SK-N-SH treated with all-trans-retinoic acid at 6 μM for 48 hours (cell line): ENCODE measurements around the gene ZKSCAN4.

Experiments
- ATAC-seq: fragments of 200-7000 bp; cut with Tn5 transposase; 3 replicates; pipeline ENCODE4 v1.9.1; 2020; ENCODE audit warnings: mild to moderate bottlenecking, moderate library complexity
- ARNTL ChIP-seq: fragments of 450-650 bp; formaldehyde crosslinking; IDR thresholded peaks from 2 replicates; pipeline ENCODE4 v1.5.0; 2020; ENCODE audit warnings: low read depth, mild to moderate bottlenecking, moderate library complexity, borderline replicate concordance
- BACH2 ChIP-seq: fragments of 250-450 bp; sonication (Bioruptor Pico); IDR thresholded peaks from 2 replicates; pipeline ENCODE4 v1.9.0; 2021; ENCODE audit warnings: mild to moderate bottlenecking, borderline replicate concordance
- CREB5 ChIP-seq: fragments of 250-450 bp; sonication (Bioruptor Pico); IDR thresholded peaks from 2 replicates; pipeline ENCODE4 v1.5.1; 2020; ENCODE audit warnings: low read depth, mild to moderate bottlenecking, moderate library complexity
- CSDC2 ChIP-seq: fragments of 250-450 bp; sonication (Bioruptor Pico); IDR thresholded peaks from 2 replicates; pipeline ENCODE4 v1.5.0; 2020; ENCODE audit warnings: mild to moderate bottlenecking, moderate library complexity
- CSRNP3 ChIP-seq: fragments of 250-450 bp; sonication (Bioruptor Pico); IDR thresholded peaks from 2 replicates; pipeline ENCODE4 v1.5.1; 2021; ENCODE audit warnings: mild to moderate bottlenecking, moderate library complexity
- ESRRG ChIP-seq: fragments of 250-450 bp; sonication (Bioruptor Pico); IDR thresholded peaks from 2 replicates; pipeline ENCODE4 v1.6.1; 2021; ENCODE audit warnings: mild to moderate bottlenecking
- GLIS3 ChIP-seq: fragments of 250-450 bp; sonication (Bioruptor Pico); IDR thresholded peaks from 2 replicates; pipeline ENCODE4 v1.5.0; 2020; ENCODE audit warnings: mild to moderate bottlenecking, moderate library complexity
- ISL1 ChIP-seq: fragments of 250-450 bp; sonication (Bioruptor Pico); IDR thresholded peaks from 2 replicates; pipeline ENCODE4 v2.1.2; 2022; ENCODE audit warnings: mild to moderate bottlenecking, moderate library complexity
- PATZ1 ChIP-seq: fragments of 250-450 bp; sonication (Bioruptor Pico); IDR thresholded peaks from 2 replicates; pipeline ENCODE4 v1.8.0; 2020; ENCODE audit warnings: mild to moderate bottlenecking, moderate library complexity, borderline replicate concordance
- POU6F1 ChIP-seq: fragments of 250-450 bp; sonication (Bioruptor Pico); IDR thresholded peaks from 2 replicates; pipeline ENCODE4 v1.8.0; 2021; ENCODE audit warnings: low read depth, mild to moderate bottlenecking, moderate library complexity, borderline replicate concordance
- PPARA ChIP-seq: fragments of 250-450 bp; sonication (Bioruptor Pico); IDR thresholded peaks from 2 replicates; pipeline ENCODE4 v1.5.0; 2020; ENCODE audit warnings: mild to moderate bottlenecking, borderline replicate concordance
- RARB ChIP-seq: fragments of 250-450 bp; sonication (Bioruptor Pico); IDR thresholded peaks from 2 replicates; pipeline ENCODE4 v1.8.0; 2021; ENCODE audit warnings: mild to moderate bottlenecking, moderate library complexity
- SNAI2 ChIP-seq: fragments of 250-450 bp; sonication (Bioruptor Pico); IDR thresholded peaks from 2 replicates; pipeline ENCODE4 v1.5.0; 2020; ENCODE audit warnings: mild to moderate bottlenecking, moderate library complexity
- TCF4 ChIP-seq: fragments of 250-450 bp; sonication (Bioruptor Pico); IDR thresholded peaks from 2 replicates; pipeline ENCODE4 v1.8.0; 2021; ENCODE audit warnings: mild to moderate bottlenecking, moderate library complexity, borderline replicate concordance
- TOX ChIP-seq: fragments of 250-450 bp; sonication (Bioruptor Pico); IDR thresholded peaks from 2 replicates; pipeline ENCODE4 v1.8.0; 2021; ENCODE audit warnings: mild to moderate bottlenecking, moderate library complexity, borderline replicate concordance
- TSHZ2 ChIP-seq: fragments of 250-450 bp; sonication (Bioruptor Pico); IDR thresholded peaks from 2 replicates; pipeline ENCODE4 v1.5.0; 2020; ENCODE audit warnings: mild to moderate bottlenecking, moderate library complexity
- ZFP3 ChIP-seq: fragments of 250-450 bp; sonication (Bioruptor Pico); IDR thresholded peaks from 2 replicates; pipeline ENCODE4 v1.5.0; 2020; ENCODE audit warnings: mild to moderate bottlenecking, moderate library complexity
- ZFP30 ChIP-seq: fragments of 450-650 bp; formaldehyde crosslinking; IDR thresholded peaks from 2 replicates; pipeline ENCODE4 v1.5.0; 2022; ENCODE audit warnings: mild to moderate bottlenecking, moderate library complexity
- ZNF565 ChIP-seq: fragments of 450-650 bp; formaldehyde crosslinking; conservative IDR thresholded peaks from 2 replicates; pipeline ENCODE4 v1.5.0; 2020; ENCODE audit warnings: low read depth, mild to moderate bottlenecking, moderate library complexity
- ZNF70 ChIP-seq: fragments of 450-650 bp; formaldehyde crosslinking; IDR thresholded peaks from 2 replicates; pipeline ENCODE4 v1.5.0; 2020; ENCODE audit warnings: mild to moderate bottlenecking, moderate library complexity
- ZNF8 ChIP-seq: fragments of 450-650 bp; formaldehyde crosslinking; IDR thresholded peaks from 2 replicates; pipeline ENCODE4 v1.5.0; 2020; ENCODE audit warnings: mild to moderate bottlenecking, moderate library complexity

The ZKSCAN4 gene

GRCh38 chr6:28243946-28244345, 8.1 kb downstream of the ZKSCAN4 start:
- TF ChIP-seq CREB5 = no peak
- no peak for TF ChIP-seq PATZ1 (CRISPR knock-in tag)
- TF ChIP-seq CSRNP3 (CRISPR knock-in tag) = no peak
- no peak for TF ChIP-seq ZFP3 (CRISPR knock-in tag)
- no peak for TF ChIP-seq ZNF565
- TF ChIP-seq POU6F1 (CRISPR knock-in tag) = no peak
- no peak for TF ChIP-seq ZFP30
- no peak for TF ChIP-seq ZNF8 (CRISPR knock-in tag)
- no peak for TF ChIP-seq PPARA (CRISPR knock-in tag)
- no peak for TF ChIP-seq BACH2 (CRISPR knock-in tag)
- TF ChIP-seq ARNTL = no peak
- no peak for TF ChIP-seq ESRRG (CRISPR knock-in tag)
- no peak for TF ChIP-seq ZNF70 (CRISPR knock-in tag)
- TF ChIP-seq, all 23 proteins: peak for 0
- no peak for ATAC-seq

GRCh38 chr6:28240471-28240870, 11.6 kb downstream of the ZKSCAN4 start:
- ATAC-seq = no peak
- TF ChIP-seq TSHZ2 (CRISPR knock-in tag) = no peak
- TF ChIP-seq CREB5 = no peak
- no peak for TF ChIP-seq ISL1
- no peak for TF ChIP-seq CSDC2 (CRISPR knock-in tag)
- no peak for TF ChIP-seq BACH2 (CRISPR knock-in tag)
- no peak for TF ChIP-seq TCF4
- TF ChIP-seq SNAI2 (CRISPR knock-in tag) = no peak
- TF ChIP-seq ZNF70 (CRISPR knock-in tag) = no peak
- TF ChIP-seq ESRRG (CRISPR knock-in tag) = no peak
- no peak for TF ChIP-seq ZNF8 (CRISPR knock-in tag)
- TF ChIP-seq RARB (CRISPR knock-in tag) = no peak
- TF ChIP-seq TOX (CRISPR knock-in tag) = no peak
- TF ChIP-seq PPARA (CRISPR knock-in tag) = no peak
- TF ChIP-seq POU6F1 (CRISPR knock-in tag) = no peak
- TF ChIP-seq ZFP3 (CRISPR knock-in tag) = no peak
- no peak for TF ChIP-seq CSRNP3 (CRISPR knock-in tag)
- TF ChIP-seq PATZ1 (CRISPR knock-in tag) = no peak
- no peak for TF ChIP-seq GLIS3 (CRISPR knock-in tag)
- no peak for TF ChIP-seq ZNF565
